ENCODE measurements around the gene RAPGEF1.

The RAPGEF1 gene

GRCh38 chr9:131591845-131592208 is 148.0 kb downstream of the RAPGEF1 start:
- ChIA-PET POLR2A (interaction anchor here (1.2 kb wide), 1 partner anchor 65 kb away, joined by 3 read pairs; no protein-coding TSS in a partner anchor), CTCF (interaction anchor here (0.7 to 7.1 kb wide), 28 partner anchors 9 to 168 kb away, joined by 3 to 148 read pairs (median 4); partner anchors contain the start of gene RAPGEF1)
- no peak overlapping the region for H3K4me3 ChIP-seq (ENCODE audit: control insufficient read depth in 1 of 7, extremely low read depth in 1 of 7, insufficient read depth in 4 of 7, low read depth in 2 of 7, low read length in 6 of 7)
- H3K36me3 ChIP-seq (ENCODE audit: control insufficient read depth in 4 of 4, insufficient read depth in 4 of 4, low read length in 3 of 4) = peaks cover 7 to 69% (median 41%) of the 10 kb centered on the region in 4 experiments
- H3K27me3 ChIP-seq (replicated peaks in 2 of 5; ENCODE audit: control insufficient read depth in 4 of 5, insufficient read depth in 5 of 5, low read length in 4 of 5) = no peaks in the 10 kb centered on the region
- H3K4me1 ChIP-seq (ENCODE audit: control extremely low read depth in 1 of 4, control insufficient read depth in 4 of 4, insufficient read depth in 4 of 4, low read length in 3 of 4) = peaks cover 3 to 28% (median 18%) of the 10 kb centered on the region in 4 experiments
- WGBS (ENCODE audit: insufficient coverage) = 100% methylated on average over 3 of the region's 6 CpGs
- H3K27ac ChIP-seq (ENCODE audit: insufficient read depth in 1 of 2, low read depth in 1 of 2, low read length in 2 of 2, poor library complexity in 1 of 2, severe bottlenecking in 2 of 2) = no peak overlapping the region
- no peak for DNase-seq
- no peaks in the 10 kb centered on the region for H3K9me3 ChIP-seq (ENCODE audit: control extremely low read depth in 1 of 5, control insufficient read depth in 4 of 5, insufficient read depth in 2 of 5, low read depth in 1 of 5, low read length in 4 of 5)

- H3K9me3 ChIP-seq (ENCODE audit: control extremely low read depth in 1 of 5, control insufficient read depth in 4 of 5, insufficient read depth in 2 of 5, low read depth in 1 of 5, low read length in 4 of 5) = no peaks in the 10 kb centered on the region
- H3K4me3 ChIP-seq (ENCODE audit: control insufficient read depth in 1 of 7, extremely low read depth in 1 of 7, insufficient read depth in 4 of 7, low read depth in 2 of 7, low read length in 6 of 7) = peak overlapping the region in 4 of 7 experiments; percentile 6 to 50 (median 19)
- H3K4me1 ChIP-seq (ENCODE audit: control extremely low read depth in 1 of 4, control insufficient read depth in 4 of 4, insufficient read depth in 4 of 4, low read length in 3 of 4) = peaks cover 3 to 24% (median 18%) of the 10 kb centered on the region in 4 experiments
- no peaks in the 10 kb centered on the region for H3K27me3 ChIP-seq (replicated peaks in 2 of 5; ENCODE audit: control insufficient read depth in 4 of 5, insufficient read depth in 5 of 5, low read length in 4 of 5)
- WGBS (ENCODE audit: insufficient coverage) = 51% methylated on average over 17 of the region's 21 CpGs
- peaks cover 7 to 62% (median 36%) of the 10 kb centered on the region in 4 experiments for H3K36me3 ChIP-seq (ENCODE audit: control insufficient read depth in 4 of 4, insufficient read depth in 4 of 4, low read length in 3 of 4)
- peak; percentile 69 to 78 (median 77) for DNase-seq
- H3K27ac ChIP-seq (ENCODE audit: insufficient read depth in 1 of 2, low read depth in 1 of 2, low read length in 2 of 2, poor library complexity in 1 of 2, severe bottlenecking in 2 of 2) = no peak overlapping the region
- ChIA-PET POLR2A (interaction anchor here (1.2 kb wide), 1 partner anchor 65 kb away, joined by 3 read pairs; no protein-coding TSS in a partner anchor), CTCF (interaction anchor here (0.7 to 7.1 kb wide), 32 partner anchors 10 to 168 kb away, joined by 3 to 148 read pairs (median 4); partner anchors contain the start of gene RAPGEF1)
Observed at GRCh38 chr9:131590907-131591844, 148.7 kb downstream of the RAPGEF1 start.

- Histone ChIP-seq H3K4me1 (ENCODE audit: control extremely low read depth in 1 of 4, control insufficient read depth in 4 of 4, insufficient read depth in 4 of 4, low read length in 3 of 4) (peaks cover 3 to 30% (median 25%) of the 10 kb centered on the region in 4 experiments), H3K9me3 (ENCODE audit: control extremely low read depth in 1 of 5, control insufficient read depth in 4 of 5, insufficient read depth in 2 of 5, low read depth in 1 of 5, low read length in 4 of 5) (no peaks in the 10 kb centered on the region), H3K4me3 (ENCODE audit: control insufficient read depth in 1 of 7, extremely low read depth in 1 of 7, insufficient read depth in 4 of 7, low read depth in 2 of 7, low read length in 6 of 7) (peak overlapping the region in 4 of 7 experiments; percentile 6 to 50 (median 19)), H3K36me3 (ENCODE audit: control insufficient read depth in 4 of 4, insufficient read depth in 4 of 4, low read length in 3 of 4) (peaks cover 4 to 55% (median 30%) of the 10 kb centered on the region in 4 experiments), H3K27me3 (replicated peaks in 2 of 5; ENCODE audit: control insufficient read depth in 4 of 5, insufficient read depth in 5 of 5, low read length in 4 of 5) (no peaks in the 10 kb centered on the region), H3K27ac (ENCODE audit: insufficient read depth in 1 of 2, low read depth in 1 of 2, low read length in 2 of 2, poor library complexity in 1 of 2, severe bottlenecking in 2 of 2) (no peak overlapping the region)
- POLR2A ChIA-PET = no interaction called here
- DNase-seq = peak; percentile 34 to 76 (median 73)
- WGBS (ENCODE audit: insufficient coverage) = 8% methylated on average over 12 of the region's 13 CpGs
- CTCF ChIA-PET = interaction anchor here (1.0 to 7.1 kb wide), 13 partner anchors 12 to 154 kb away, joined by 3 to 148 read pairs (median 9); partner anchors contain the start of gene RAPGEF1
Observed at GRCh38 chr9:131590449-131590848, 149.4 kb downstream of the RAPGEF1 start.

- Histone ChIP-seq H3K4me1 (ENCODE audit: control extremely low read depth in 1 of 4, control insufficient read depth in 4 of 4, insufficient read depth in 4 of 4, low read length in 3 of 4) (peaks cover 5 to 33% (median 30%) of the 10 kb centered on the region in 4 experiments), H3K9me3 (ENCODE audit: control extremely low read depth in 1 of 5, control insufficient read depth in 4 of 5, insufficient read depth in 2 of 5, low read depth in 1 of 5, low read length in 4 of 5) (no peaks in the 10 kb centered on the region), H3K4me3 (ENCODE audit: control insufficient read depth in 1 of 7, extremely low read depth in 1 of 7, insufficient read depth in 4 of 7, low read depth in 2 of 7, low read length in 6 of 7) (peak overlapping the region in 1 of 7 experiments; percentile 6), H3K27ac (ENCODE audit: insufficient read depth in 1 of 2, low read depth in 1 of 2, low read length in 2 of 2, poor library complexity in 1 of 2, severe bottlenecking in 2 of 2) (no peak overlapping the region), H3K36me3 (ENCODE audit: control insufficient read depth in 4 of 4, insufficient read depth in 4 of 4, low read length in 3 of 4) (peaks cover 4 to 52% (median 29%) of the 10 kb centered on the region in 4 experiments), H3K27me3 (replicated peaks in 2 of 5; ENCODE audit: control insufficient read depth in 4 of 5, insufficient read depth in 5 of 5, low read length in 4 of 5) (no peaks in the 10 kb centered on the region)
- DNase-seq = no peak
- 88% methylated on average over 14 of the region's 14 CpGs for WGBS (ENCODE audit: insufficient coverage)
- ChIA-PET POLR2A (no interaction called here), CTCF (interaction anchor here (1.0 to 7.1 kb wide), 10 partner anchors 11 to 155 kb away, joined by 3 to 148 read pairs (median 10); partner anchors contain the start of gene RAPGEF1)
Observed at GRCh38 chr9:131589993-131590392, 149.9 kb downstream of the RAPGEF1 start.

GRCh38 chr9:131589124-131589711 is 150.7 kb downstream of the RAPGEF1 start:
- Histone ChIP-seq H3K9me3 (ENCODE audit: control extremely low read depth in 1 of 5, control insufficient read depth in 4 of 5, insufficient read depth in 2 of 5, low read depth in 1 of 5, low read length in 4 of 5) (no peaks in the 10 kb centered on the region), H3K27me3 (replicated peaks in 2 of 5; ENCODE audit: control insufficient read depth in 4 of 5, insufficient read depth in 5 of 5, low read length in 4 of 5) (no peaks in the 10 kb centered on the region), H3K4me3 (ENCODE audit: control insufficient read depth in 1 of 7, extremely low read depth in 1 of 7, insufficient read depth in 4 of 7, low read depth in 2 of 7, low read length in 6 of 7) (no peak overlapping the region), H3K27ac (ENCODE audit: insufficient read depth in 1 of 2, low read depth in 1 of 2, low read length in 2 of 2, poor library complexity in 1 of 2, severe bottlenecking in 2 of 2) (no peak overlapping the region), H3K4me1 (ENCODE audit: control extremely low read depth in 1 of 4, control insufficient read depth in 4 of 4, insufficient read depth in 4 of 4, low read length in 3 of 4) (peaks cover 9 to 41% (median 37%) of the 10 kb centered on the region in 4 experiments), H3K36me3 (ENCODE audit: control insufficient read depth in 4 of 4, insufficient read depth in 4 of 4, low read length in 3 of 4) (peaks cover 4 to 50% (median 24%) of the 10 kb centered on the region in 4 experiments)
- POLR2A ChIA-PET = interaction anchor here (0.6 kb wide), 1 partner anchor 519 kb away, joined by 3 read pairs; no protein-coding TSS in a partner anchor
- 97% methylated on average over 11 of the region's 16 CpGs for WGBS (ENCODE audit: insufficient coverage)
- CTCF ChIA-PET = interaction anchor here (0.8 to 7.1 kb wide), 3 partner anchors 11 to 169 kb away, joined by 3 to 148 read pairs (median 10); partner anchors contain the start of gene RAPGEF1
- DNase-seq = no peak

GRCh38 chr9:131588396-131588795 is 151.5 kb downstream of the RAPGEF1 start:
- no peaks in the 10 kb centered on the region for H3K27me3 ChIP-seq (replicated peaks in 2 of 5; ENCODE audit: control insufficient read depth in 4 of 5, insufficient read depth in 5 of 5, low read length in 4 of 5)
- CTCF ChIA-PET = interaction anchor here (0.8 to 7.1 kb wide), 2 partner anchors 156 to 170 kb away, joined by 3 to 148 read pairs; partner anchors contain the start of gene RAPGEF1
- no peak for DNase-seq
- peaks cover 9 to 49% (median 46%) of the 10 kb centered on the region in 4 experiments for H3K4me1 ChIP-seq (ENCODE audit: control extremely low read depth in 1 of 4, control insufficient read depth in 4 of 4, insufficient read depth in 4 of 4, low read length in 3 of 4)
- no peak overlapping the region for H3K27ac ChIP-seq (ENCODE audit: insufficient read depth in 1 of 2, low read depth in 1 of 2, low read length in 2 of 2, poor library complexity in 1 of 2, severe bottlenecking in 2 of 2)
- no peak overlapping the region for H3K4me3 ChIP-seq (ENCODE audit: control insufficient read depth in 1 of 7, extremely low read depth in 1 of 7, insufficient read depth in 4 of 7, low read depth in 2 of 7, low read length in 6 of 7)
- WGBS (ENCODE audit: insufficient coverage) = 99% methylated on average over 7 of the region's 9 CpGs
- no peaks in the 10 kb centered on the region for H3K9me3 ChIP-seq (ENCODE audit: control extremely low read depth in 1 of 5, control insufficient read depth in 4 of 5, insufficient read depth in 2 of 5, low read depth in 1 of 5, low read length in 4 of 5)
- POLR2A ChIA-PET = no interaction called here
- peaks cover 6 to 51% (median 25%) of the 10 kb centered on the region in 4 experiments for H3K36me3 ChIP-seq (ENCODE audit: control insufficient read depth in 4 of 4, insufficient read depth in 4 of 4, low read length in 3 of 4)

All from common myeloid progenitor, CD34-positive (primary cell).